Right renal cortex interstitium (tissue), 3 donors: ENCODE data around the gene KIF6. TPM values are rescaled to one million over a fixed set of nuclear protein-coding genes. Genes with fewer than 3 reads are reported as not detected.

Experiments used
- DNase-seq, 3 donors: peaks; one replicate each; pipeline ENCODE4 v3.0.0-alpha.2; 2013; ENCODE audit warnings: low read depth in 3 of 3, low spot score in 2 of 3
- polyA plus RNA-seq, 3 donors: library from polyadenylated mRNA; unstranded; fragments of 120-200 nt; gene quantifications; one replicate each; pipeline ENCODE4 v1.2.1, GENCODE V29; 2013; ENCODE audit not compliant: insufficient read length in 3 of 3

Gene KIF6
- polyA plus RNA-seq, 3 donors = 3.9 to 4.7 (median 4.4) TPM

- no peak for DNase-seq
Measured at GRCh38 chr6:39466631-39467030, 258.6 kb downstream of the KIF6 start.

- DNase-seq = no peak
Measured at GRCh38 chr6:39465539-39465938, 259.7 kb downstream of the KIF6 start.

- no peak for DNase-seq
Measured at GRCh38 chr6:39464067-39464466, 261.1 kb downstream of the KIF6 start.

GRCh38 chr6:39453956-39454524 is 271.2 kb downstream of the KIF6 start:
- DNase-seq = no peak

GRCh38 chr6:39453241-39453640 is 272.0 kb downstream of the KIF6 start:
- DNase-seq = no peak

DNA sequence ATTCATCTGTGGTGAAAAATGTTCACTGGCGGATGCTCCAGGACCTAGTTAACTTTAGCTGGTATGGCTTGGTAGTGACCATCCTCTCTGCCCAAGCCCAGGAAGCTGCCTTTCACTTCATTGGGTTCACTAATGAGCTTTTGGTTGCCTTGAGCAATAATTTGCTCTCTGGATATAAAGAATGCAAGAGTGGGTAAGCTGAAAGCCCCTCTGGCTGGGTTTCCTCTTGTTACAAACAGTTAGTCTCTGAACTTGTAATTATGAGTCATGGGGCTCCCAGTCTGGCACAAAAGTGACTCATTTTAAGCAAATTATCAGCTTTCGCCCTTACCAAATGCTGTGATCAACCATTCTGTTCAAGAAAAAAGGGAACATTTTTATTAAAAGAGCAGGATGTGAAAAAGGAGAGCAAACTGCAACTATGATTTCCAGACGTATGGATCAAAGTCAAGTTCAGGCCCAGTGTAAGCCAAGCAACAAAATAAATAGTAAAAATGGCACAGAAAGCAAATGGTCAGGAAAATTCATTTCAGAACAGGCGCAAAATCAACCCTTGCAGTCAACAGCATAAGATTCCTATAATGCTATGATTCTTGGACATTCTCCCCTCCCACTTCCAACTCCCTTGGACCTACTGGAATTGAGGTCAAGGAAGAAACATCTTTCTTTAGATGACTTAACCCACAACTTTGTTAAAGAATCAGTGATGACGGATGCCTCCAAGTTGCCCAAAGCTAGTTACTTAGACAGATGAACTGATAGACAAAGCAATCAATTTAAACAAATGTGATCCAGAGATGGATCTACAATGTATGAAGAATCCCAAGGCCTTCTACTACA is 272.7 kb downstream of the KIF6 start:
- DNase-seq = no peak

- DNase-seq = no peak
Measured at GRCh38 chr6:39451831-39452230, 273.4 kb downstream of the KIF6 start.

- DNase-seq = no peak
Measured at GRCh38 chr6:39449022-39449421, 276.2 kb downstream of the KIF6 start.

GRCh38 chr6:39446909-39447308 is 278.3 kb downstream of the KIF6 start:
- no peak for DNase-seq

GRCh38 chr6:39445667-39446066 is 279.5 kb downstream of the KIF6 start:
- no peak for DNase-seq

GRCh38 chr6:39444479-39445019 is 280.7 kb downstream of the KIF6 start:
- DNase-seq = no peak

- DNase-seq = no peak
Measured at GRCh38 chr6:39441986-39442385, 283.2 kb downstream of the KIF6 start.

DNA sequence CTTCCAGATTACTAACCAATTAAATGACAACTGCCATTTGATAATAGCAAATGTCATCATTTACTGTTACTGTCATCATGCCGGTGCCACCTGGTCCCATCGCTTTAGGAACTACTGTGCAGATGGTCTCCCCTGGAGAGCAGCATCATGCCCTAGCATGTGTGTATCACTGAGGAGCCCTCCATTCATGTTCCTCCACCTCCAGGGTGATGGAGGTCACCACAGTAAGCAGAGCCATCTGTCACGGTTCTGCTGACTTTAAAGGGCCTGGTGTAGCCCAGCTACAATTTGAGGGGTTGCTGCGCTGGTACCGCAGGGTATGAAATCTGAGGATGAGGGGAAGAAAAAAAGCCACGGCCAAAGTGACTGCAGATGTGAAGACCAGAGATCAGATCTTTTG is 283.9 kb downstream of the KIF6 start:
- DNase-seq = no peak

GRCh38 chr6:39440039-39440426 is 285.2 kb downstream of the KIF6 start:
- no peak for DNase-seq

- DNase-seq = no peak
Measured at GRCh38 chr6:39439342-39440038, 285.7 kb downstream of the KIF6 start.

DNA sequence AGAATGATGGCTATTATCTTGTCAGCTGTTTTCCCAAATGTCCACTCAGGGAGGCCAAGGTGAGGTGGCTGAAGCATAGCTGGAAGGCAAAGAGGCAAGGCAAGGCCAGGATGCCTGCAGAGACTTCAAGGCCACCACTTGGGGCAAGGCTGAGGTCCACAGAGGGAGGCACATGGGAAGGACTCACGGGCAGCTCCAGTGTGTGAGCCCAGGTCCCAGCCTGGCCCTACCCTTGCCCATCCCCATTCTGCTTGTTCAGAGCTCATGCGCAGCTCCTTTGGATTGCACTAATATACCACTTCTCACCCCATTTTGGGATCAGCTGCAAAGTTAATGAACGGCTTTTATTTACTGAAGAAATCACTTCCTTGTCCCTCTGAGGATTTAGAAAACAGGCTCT is 291.6 kb downstream of the KIF6 start:
- no peak for DNase-seq

- DNase-seq = no peak
Measured at GRCh38 chr6:39432330-39433025, 292.7 kb downstream of the KIF6 start.

GRCh38 chr6:39430871-39431523 is 294.2 kb downstream of the KIF6 start:
- DNase-seq = peak in 1 of 3 donors; percentile 3

- DNase-seq = no peak
Measured at GRCh38 chr6:39430446-39430845, 294.8 kb downstream of the KIF6 start.

DNA sequence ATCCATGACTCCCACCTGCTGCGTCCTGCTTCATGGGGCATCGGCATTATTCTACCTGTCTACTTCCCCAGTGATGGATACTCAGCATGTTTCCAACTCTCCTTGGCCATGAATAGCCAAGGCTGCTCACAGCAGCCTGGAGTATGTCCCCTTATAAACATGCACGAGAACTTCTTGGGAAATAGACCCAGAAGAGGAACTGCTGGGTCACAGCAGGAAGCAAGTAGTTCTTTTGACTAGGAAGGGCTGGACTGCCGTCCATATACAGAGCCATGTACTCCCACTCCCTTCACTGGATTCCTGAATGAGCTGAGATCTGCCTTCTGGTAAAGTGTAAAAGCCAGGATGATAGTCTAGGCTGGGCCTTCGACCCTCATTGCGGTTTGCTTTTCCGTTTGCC is 296.4 kb downstream of the KIF6 start:
- DNase-seq = no peak
